Cardiac fibroblast (primary cell): ENCODE measurements around the gene DLGAP3.

Experiments
- DNase-seq, 2 donors: peaks; one replicate each; pipeline versions ENCODE4 v3.0.0 to v3.0.0-alpha.2; 2010; ENCODE audit warnings: low read depth in 2 of 2
- H3K4me3 ChIP-seq, 2 donors: replicated peaks in 1 of 2; 1 replicate in 1 of 2; 2 replicates in 1 of 2; pipeline ENCODE4 v1.5.1; 2011; ENCODE audit warnings: low read depth in 2 of 2, low read length in 2 of 2, mild to moderate bottlenecking in 2 of 2, moderate library complexity in 1 of 2
- TF ChIP-seq, protein P1 (sequence below): IDR thresholded peaks from one replicate; pipeline ENCODE4 v1.5.1; 2011; ENCODE audit warnings: low read depth, mild to moderate bottlenecking, low read length, inconsistent platforms

DLGAP3 gene, protein sequence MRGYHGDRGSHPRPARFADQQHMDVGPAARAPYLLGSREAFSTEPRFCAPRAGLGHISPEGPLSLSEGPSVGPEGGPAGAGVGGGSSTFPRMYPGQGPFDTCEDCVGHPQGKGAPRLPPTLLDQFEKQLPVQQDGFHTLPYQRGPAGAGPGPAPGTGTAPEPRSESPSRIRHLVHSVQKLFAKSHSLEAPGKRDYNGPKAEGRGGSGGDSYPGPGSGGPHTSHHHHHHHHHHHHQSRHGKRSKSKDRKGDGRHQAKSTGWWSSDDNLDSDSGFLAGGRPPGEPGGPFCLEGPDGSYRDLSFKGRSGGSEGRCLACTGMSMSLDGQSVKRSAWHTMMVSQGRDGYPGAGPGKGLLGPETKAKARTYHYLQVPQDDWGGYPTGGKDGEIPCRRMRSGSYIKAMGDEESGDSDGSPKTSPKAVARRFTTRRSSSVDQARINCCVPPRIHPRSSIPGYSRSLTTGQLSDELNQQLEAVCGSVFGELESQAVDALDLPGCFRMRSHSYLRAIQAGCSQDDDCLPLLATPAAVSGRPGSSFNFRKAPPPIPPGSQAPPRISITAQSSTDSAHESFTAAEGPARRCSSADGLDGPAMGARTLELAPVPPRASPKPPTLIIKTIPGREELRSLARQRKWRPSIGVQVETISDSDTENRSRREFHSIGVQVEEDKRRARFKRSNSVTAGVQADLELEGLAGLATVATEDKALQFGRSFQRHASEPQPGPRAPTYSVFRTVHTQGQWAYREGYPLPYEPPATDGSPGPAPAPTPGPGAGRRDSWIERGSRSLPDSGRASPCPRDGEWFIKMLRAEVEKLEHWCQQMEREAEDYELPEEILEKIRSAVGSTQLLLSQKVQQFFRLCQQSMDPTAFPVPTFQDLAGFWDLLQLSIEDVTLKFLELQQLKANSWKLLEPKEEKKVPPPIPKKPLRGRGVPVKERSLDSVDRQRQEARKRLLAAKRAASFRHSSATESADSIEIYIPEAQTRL

DNA sequence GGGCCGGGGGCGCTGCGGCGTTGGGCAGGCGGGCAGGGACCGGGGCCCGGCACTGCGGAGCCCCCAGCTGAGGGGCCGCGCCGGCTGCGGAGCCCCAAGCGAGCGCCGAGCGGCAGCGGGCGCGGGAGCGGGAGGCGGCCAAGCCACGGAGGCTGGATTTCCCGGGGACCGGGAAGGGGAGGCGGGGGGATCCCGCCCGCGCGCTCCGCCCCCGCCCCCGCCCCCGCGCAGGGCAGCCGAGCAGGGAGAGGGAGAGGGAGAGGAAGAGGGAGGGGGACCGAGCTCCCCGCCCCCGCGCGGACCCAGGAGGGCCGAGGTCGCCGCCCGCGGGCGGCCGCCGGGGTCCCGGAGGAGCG lies at the start of gene DLGAP3:
Gene DLGAP3 (minus strand): TSS at position 154 of the 356 bp plus-strand sequence. CDS start 24,267 bp downstream, outside the sequence.
- DNase-seq = no peak
- peak within 1 kb of the TSS in 1 of 2 donors; percentile 23 for H3K4me3 ChIP-seq

DNA sequence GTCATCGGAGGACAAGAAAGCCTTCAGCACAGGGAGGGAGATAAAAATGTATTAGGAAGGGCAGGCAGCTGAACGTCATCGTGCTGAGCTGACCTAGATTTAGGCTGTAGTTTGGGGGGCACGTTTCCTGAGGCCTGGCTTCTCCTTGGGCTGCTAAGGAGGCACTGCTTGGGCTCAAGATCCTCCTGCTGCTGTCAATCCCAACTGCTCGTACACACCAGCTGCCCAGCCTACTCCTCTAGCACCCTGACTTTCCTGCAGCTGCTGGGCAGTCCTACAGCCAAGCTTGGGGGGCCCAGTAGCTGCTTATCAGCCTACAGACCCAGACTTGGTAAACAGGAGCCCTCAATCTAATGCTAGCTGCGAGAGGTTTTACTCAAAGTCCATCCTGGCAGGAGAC lies 49.5 kb upstream of the DLGAP3 start:
- no peak overlapping the region for H3K4me3 ChIP-seq
- no peak for DNase-seq
- TF ChIP-seq, protein P1, sequence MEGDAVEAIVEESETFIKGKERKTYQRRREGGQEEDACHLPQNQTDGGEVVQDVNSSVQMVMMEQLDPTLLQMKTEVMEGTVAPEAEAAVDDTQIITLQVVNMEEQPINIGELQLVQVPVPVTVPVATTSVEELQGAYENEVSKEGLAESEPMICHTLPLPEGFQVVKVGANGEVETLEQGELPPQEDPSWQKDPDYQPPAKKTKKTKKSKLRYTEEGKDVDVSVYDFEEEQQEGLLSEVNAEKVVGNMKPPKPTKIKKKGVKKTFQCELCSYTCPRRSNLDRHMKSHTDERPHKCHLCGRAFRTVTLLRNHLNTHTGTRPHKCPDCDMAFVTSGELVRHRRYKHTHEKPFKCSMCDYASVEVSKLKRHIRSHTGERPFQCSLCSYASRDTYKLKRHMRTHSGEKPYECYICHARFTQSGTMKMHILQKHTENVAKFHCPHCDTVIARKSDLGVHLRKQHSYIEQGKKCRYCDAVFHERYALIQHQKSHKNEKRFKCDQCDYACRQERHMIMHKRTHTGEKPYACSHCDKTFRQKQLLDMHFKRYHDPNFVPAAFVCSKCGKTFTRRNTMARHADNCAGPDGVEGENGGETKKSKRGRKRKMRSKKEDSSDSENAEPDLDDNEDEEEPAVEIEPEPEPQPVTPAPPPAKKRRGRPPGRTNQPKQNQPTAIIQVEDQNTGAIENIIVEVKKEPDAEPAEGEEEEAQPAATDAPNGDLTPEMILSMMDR = no peak

More for the DNA sequence above, at the start of gene DLGAP3:
- TF ChIP-seq, protein P1 = no peak

DNA sequence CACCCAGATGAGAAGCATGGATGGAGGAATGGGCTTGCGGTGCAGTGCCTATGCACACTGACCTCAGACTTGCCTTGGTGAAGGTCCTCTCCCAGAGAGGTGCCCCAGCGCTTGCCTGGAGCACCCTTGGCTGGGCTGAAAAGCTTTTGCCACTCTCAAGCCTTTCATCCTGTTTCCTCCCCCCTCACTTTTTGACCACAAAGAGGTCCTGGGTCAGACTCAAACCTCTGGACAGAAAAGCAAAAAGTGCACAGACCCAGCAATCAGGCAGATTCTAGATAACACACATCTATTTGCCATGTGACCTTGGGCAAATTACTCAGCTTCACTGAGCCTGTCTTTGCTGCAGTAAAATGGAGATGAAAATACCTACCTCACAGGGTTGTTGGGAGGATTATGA lies 48.4 kb upstream of the DLGAP3 start:
- H3K4me3 ChIP-seq = no peak overlapping the region
- no peak for DNase-seq
- TF ChIP-seq, protein P1 = no peak

DNA sequence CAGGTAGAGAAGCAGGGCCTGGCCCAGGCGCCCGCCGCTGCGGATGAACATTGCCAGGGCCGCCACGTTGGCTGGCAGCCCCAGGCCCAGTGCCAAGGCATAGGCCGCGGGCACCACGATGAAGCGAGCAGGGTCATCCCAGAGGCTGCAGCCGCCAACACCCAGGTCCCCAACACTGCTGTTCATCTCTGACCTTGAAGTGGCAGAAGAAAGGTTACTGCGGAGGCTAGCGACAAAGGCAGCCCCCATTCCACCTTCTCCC lies 47.7 kb upstream of the DLGAP3 start:
- TF ChIP-seq, protein P1 = no peak
- DNase-seq = no peak
- H3K4me3 ChIP-seq = no peak overlapping the region

DNA sequence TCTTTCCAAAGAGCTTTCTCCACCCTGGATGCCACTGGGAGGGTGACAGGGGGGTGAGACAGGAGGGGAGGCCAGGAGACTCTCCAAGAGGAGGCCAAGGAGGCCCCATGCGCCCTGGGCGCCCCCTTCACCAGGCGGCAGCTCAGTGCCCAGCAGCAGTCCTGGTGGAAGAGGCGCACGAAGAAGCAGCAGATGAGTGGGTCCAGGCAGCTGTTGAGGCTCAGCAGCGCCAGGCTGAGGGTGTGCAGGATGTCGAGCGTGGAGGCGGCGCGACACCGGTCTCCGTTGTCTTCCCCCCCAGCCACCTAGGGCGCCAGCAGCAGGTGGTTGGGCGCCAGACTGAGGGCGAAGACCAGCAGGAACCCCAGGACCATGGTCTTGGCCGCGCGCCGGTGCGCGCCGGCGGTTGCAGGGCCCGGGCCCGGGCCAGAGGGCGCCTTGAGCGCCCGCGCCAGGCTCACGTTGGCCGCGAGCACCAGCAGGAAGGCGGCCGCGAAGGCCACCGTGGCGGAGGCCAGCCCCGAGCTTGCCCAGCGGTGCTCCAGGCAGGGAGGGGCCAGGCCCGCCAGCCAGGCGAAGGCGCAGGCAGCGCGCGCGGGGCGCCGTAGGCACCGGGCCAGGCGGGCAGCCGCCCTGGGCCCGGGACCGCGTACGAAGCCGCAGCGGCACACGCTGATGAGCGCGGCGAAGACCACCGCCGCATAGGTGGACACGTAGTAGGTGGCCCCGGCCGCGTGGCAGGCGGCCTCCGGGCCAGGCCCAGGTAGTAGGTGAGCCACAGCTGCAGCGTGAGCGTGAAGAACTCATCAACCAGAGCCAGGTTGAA lies 47.1 kb upstream of the DLGAP3 start:
- DNase-seq = no peak
- H3K4me3 ChIP-seq = no peak overlapping the region
- TF ChIP-seq, protein P1 = no peak

DNA sequence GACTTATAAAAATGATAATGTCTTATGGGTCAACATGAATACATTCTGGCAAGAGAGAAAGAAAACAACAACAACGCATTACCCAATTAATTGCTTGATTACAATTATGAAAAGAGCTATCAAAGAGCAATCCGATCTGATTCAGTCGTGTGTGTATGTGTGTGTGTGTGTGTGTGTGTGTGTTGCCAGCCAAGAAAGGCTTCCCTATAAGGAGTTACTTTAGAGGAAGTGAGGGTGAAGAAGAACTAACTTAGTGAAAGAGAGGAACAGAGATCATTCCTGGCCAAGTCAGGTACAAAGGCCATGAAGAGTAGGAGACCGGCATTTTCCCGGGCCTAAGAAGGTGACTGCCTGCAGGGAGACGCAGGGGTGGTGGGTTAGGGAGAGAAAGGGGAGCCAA lies 46.3 kb upstream of the DLGAP3 start:
- TF ChIP-seq, protein P1 = no peak
- DNase-seq = no peak

More for the DNA sequence above, 46.3 kb upstream of the DLGAP3 start:
- no peak overlapping the region for H3K4me3 ChIP-seq
